Fibroblast of skin of left biceps (primary cell): ENCODE results near the gene ZFYVE16.
"Not testable (repeated sequence)": the region's sequence is repeated elsewhere in the genome, so short reads cannot be mapped to it uniquely, and the experiment has no call there.

Experiments used
- DNase-seq, 2 experiments: peaks; one replicate each; pipeline ENCODE4 v3.0.0-alpha.2; 2013; ENCODE audit warnings: low read depth in 2 of 2

The ZFYVE16 gene

GRCh38 chr5:80407735-80408483, at the start of gene ZFYVE16:
TSS of gene ZFYVE16 (plus strand) at chr5:80408064. CDS start at chr5:80434148, 26,084 bp downstream.
- peak; percentile 90 for DNase-seq

GRCh38 chr5:80360914-80361444, 46.9 kb upstream of the ZFYVE16 start:
- DNase-seq = no peak

DNA sequence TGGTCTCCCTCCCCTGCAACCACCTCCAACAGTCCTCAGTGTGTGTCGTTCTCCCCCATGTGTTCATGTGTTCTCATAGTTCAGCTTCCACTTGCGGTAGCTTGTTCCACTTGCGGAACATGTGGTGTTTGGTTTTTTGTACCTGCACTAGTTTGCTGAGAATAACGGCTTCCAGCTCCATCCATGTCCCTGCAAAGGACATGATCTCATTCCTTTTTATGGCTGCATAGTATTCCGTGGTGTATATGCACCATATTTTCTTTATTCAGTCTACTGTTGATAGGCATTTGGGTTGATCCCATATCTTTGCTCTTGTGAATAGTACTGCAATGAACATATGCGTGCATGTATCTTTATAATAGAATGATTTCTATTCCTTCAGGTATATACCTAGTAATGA, 43.0 kb upstream of the ZFYVE16 start:
- DNase-seq = no peak

GRCh38 chr5:80368661-80369480, 39.0 kb upstream of the ZFYVE16 start:
- DNase-seq = no peak

DNA sequence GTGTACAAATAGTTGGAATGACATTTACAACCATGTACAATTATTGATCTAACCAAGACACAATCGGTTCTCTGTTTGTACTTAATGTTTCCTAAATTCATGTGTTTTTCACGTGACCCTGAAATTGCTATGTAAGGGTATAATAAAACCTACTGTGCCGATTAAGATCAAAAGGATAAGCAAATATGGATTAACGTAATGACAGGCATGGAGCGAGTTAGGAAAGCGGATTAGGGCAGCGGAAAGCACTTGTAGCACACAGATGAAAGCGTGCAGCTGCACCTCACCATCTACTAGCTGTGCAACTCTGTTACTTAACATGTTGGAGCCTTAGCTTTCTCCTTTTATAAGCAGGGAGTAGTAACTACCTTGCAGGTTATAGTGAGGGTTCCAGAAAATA, 38.3 kb upstream of the ZFYVE16 start:
- no peak for DNase-seq

DNA sequence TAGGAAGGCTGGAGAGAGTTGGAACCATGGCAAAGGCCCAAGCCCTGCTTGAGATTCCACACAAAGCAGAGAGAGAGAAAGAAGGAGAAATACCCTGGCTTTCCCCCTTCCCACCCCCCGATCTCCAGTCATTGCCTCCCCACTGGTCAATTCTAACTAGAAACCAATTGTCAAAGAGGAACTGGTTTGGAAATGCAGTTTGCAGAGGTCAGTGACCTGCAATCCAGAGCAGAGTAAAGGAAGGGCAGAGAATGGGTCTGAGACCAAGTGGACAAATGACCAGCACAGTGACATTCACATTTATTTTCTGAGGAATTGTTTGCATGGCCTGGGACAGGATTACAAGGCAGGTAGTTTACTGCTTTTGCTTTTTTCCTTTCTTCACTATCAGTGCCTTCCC, 37.5 kb upstream of the ZFYVE16 start:
- DNase-seq = no peak

DNA sequence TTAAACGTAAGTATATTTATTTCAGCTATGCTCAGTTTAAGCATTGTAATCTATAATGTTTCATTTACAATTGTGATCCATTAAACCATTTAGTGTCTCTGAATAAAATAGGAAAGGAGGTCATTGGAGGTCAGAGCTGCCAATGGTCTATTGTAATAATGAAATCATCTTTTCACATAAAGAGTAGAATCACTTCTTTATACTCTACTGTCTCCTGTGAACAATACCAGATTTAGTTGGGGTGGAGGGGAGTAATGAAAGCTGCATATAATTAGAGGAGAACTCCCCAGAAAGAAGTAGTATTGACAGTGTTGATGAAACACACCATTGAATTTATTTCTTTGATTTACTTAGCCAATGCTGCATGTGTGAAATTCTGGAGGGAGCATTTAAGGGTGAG, 35.1 kb upstream of the ZFYVE16 start:
- DNase-seq = no peak

DNA sequence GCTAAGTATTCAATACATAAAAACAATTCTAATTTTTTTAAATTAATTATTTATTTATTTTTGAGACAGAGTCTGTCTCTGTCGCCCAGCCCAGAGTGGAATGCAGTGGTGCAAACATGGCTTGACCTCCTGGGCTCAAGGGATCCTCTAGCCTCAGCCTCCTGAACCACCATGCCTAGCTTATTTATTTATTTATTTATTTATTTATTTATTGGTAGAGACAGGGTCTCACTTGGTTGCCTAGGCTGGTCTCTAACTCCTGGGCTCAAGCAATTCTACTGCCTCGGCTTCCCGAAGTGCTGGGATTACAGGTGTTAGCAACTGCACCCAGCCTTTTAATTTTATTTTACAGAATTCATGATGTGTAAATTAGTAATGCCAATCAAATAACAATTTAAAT, 33.7 kb upstream of the ZFYVE16 start:
- DNase-seq = no peak

DNA sequence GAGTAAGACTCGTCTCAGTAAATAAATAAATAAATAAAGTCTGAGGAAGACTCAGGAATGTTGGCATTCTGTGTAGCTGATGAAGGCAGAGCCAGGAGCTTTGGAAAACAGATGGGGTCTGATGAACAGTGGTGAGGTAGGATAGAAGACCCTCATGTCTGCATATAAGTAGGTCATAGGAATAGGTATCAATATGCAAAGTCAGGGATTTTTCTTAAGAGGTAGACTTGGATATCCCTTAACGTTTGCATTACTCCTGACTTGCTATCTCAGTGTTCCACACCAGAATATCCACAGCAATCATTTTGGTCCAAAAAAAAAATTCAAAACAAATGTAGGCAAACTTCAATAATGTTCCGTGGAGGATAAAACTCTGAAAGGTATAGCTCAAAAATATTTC, 31.3 kb upstream of the ZFYVE16 start:
- DNase-seq = no peak

- no peak for DNase-seq
These were observed 25.4 kb upstream of the ZFYVE16 start for GRCh38 chr5:80382488-80382887.

DNA sequence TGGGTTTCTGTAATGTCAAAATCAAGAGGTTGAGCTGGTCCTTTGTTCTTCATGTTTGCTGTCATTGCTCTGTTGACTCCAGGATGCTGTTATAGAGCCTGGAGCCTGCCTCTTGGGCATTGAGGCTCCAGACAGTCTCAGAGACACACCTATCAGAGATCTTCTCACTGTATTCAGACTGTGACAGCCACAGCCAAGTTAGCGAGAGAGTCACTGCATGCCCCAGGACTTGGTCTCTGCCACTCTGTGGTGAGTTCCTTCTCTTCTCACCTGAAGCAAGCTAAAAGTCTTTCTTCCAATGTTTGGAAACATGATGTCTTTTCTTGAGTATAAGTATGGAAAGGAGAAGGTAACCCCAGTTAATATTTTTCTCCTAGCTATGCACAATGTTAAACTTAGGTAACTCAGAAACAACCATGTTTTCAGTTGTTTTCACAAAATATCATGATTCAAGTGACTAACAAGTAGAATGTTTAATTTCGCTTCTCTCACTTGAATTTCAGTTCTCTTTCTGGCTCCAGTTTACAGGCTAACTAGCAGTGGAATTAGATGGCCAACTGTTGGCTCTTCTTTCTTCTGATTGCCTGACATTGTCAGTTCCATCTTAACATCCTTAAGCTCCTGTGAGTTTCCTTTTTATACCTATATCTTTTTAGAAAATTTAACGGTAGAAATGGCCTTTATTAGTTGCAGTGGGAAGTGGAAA, 20.6 kb upstream of the ZFYVE16 start:
- no peak for DNase-seq

DNA sequence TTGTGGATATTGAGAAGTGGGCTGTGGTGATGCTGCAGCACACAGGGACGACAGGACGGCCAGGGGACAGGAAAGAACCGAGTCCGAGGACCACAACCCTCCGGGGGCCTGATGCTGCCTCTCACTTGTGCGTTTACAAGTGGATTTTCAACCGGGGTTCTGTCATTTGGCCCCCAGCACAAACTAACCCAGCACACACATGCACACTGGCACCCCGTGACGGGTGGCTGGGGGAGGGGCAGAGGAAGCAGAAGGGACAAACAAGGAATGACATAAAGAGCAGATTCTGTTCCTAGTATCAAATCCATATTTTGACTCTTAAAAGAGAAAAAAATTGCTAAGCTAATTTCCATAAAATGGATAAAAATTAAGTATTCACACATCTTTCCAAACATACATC, 18.3 kb upstream of the ZFYVE16 start:
- DNase-seq = no peak

- DNase-seq = not testable (repeated sequence)
These were observed 17.5 kb upstream of the ZFYVE16 start for GRCh38 chr5:80390413-80390812.

- not testable (repeated sequence) for DNase-seq
These were observed 16.6 kb upstream of the ZFYVE16 start for GRCh38 chr5:80391267-80391666.

GRCh38 chr5:80399526-80400239, 8.2 kb upstream of the ZFYVE16 start:
- no peak for DNase-seq

GRCh38 chr5:80400368-80400767, 7.5 kb upstream of the ZFYVE16 start:
- DNase-seq = not testable (repeated sequence)

DNA sequence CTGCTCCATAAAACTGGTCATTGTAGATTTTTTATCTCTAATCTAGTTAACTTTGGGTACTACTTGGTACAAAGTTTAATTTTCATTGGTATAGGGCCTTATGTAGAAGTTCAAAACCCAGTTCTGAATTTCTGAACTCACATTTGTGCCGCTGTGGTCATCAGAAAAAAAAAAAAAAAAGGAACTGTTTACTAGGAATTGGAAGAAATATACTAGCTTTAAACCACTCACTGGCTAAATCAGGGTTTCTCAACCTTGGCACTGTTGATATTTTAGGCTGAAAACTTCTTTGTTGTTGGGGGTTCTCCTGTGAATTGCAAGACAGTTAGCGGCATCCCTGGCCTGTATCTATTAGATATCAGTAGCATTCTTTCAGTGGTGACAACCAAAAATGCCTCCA, 4.1 kb upstream of the ZFYVE16 start:
- no peak for DNase-seq

- DNase-seq = no peak
These were observed 707 bp upstream of the ZFYVE16 start for GRCh38 chr5:80406980-80407734.

DNA sequence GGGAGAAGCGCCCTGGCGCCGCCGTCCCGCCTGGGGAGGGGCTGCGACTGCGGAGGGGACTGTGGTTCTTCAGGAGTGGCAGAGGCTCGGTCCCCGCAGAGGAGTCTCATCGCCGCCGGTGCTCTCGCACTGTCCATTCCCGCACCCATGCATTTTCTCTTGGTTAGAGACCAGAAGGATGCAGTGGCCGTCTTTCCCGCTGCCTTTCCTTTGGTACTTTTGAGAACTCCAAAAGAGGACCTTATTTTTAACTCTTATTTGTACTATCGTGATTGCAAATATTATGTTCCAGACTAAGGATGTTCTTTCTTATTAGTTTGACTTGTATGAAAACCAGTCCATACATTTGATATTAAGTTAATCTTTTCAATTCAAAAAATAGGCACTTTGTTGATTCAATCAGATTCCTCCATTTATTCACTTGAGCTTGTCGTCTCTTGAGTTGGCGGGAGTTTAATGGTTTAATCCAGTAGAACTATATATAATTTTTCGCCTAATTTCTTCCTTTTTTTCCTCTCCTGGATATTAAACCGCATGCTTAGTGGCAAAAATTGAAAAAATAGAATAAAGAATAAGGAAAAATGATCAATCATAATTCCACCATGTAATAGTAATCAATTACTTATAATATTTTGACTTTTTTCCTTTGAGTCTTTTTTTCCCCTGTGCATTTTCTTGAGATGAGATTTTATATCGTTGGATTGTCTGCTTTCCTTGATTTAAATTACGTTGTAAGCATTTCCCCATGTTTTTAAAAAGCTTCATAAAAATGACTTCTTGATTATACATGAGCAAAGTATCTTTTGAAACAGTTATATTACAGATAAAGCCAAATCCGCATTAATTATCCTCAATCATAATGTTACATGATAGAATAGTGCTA, 861 bp downstream of the ZFYVE16 start:
- DNase-seq = no peak
